Psoas muscle (tissue), 8 donors: ENCODE results near the gene DHX29. TPM values are rescaled to one million over a fixed set of nuclear protein-coding genes. Genes with fewer than 3 reads are reported as not detected.

Experiments used
- ATAC-seq, 4 donors: fragments of 200-7000 bp; cut with Tn5 transposase; one replicate each; pipeline ENCODE4 v1.9.1; 2020; ENCODE audit warnings: moderate library complexity in 3 of 4, mild to moderate bottlenecking in 2 of 4
- DNase-seq, 2 donors: peaks; one replicate each; pipeline ENCODE4 v3.0.0-alpha.2; 2020
- H3K27ac ChIP-seq: fragments of 200-600 bp; one replicate; pipeline ENCODE4 v1.8.0; 2022
- H3K27me3 ChIP-seq, 3 donors: fragments of 200-600 bp in 1 of 3; one replicate each; pipeline versions ENCODE4 v1.6.1 to v1.8.0; 2013 to 2022; ENCODE audit warnings: low read length in 2 of 3, mild to moderate bottlenecking in 2 of 3, moderate library complexity in 1 of 3; ENCODE audit not compliant: insufficient read depth in 3 of 3
- H3K36me3 ChIP-seq, 2 donors: fragments of 200-600 bp in 1 of 2; one replicate each; pipeline versions ENCODE4 v1.6.1 to v1.8.0; 2013 to 2022; ENCODE audit warnings: low read depth in 1 of 2, mild to moderate bottlenecking in 1 of 2, moderate library complexity in 1 of 2; ENCODE audit not compliant: insufficient read depth in 1 of 2
- H3K4me1 ChIP-seq: fragments of 200-600 bp; one replicate; pipeline ENCODE4 v1.8.0; 2022
- H3K4me3 ChIP-seq: fragments of 200-600 bp; one replicate; pipeline ENCODE4 v1.8.0; 2022; ENCODE audit warnings: mild to moderate bottlenecking
- H3K9me3 ChIP-seq: fragments of 200-600 bp; one replicate; pipeline ENCODE4 v1.8.0; 2022
- WGBS, 3 donors: extraction: QIAGEN DNeasy Blood & Tissue Kit; methylation state at CpG; one replicate each; pipeline versions ENCODE4 v1.1.6 to v1.1.7; 2013; 5-methylcytosine and 5-hydroxymethylcytosine counted together
- intact Hi-C, 2 donors: fragments of 100-400 bp; cut with DNase I; formaldehyde crosslinking; loops; one replicate each; pipeline versions ENCODE4 v1.11.0 to v1.14.2; 2022
- polyA plus RNA-seq, 3 donors: library from polyadenylated mRNA; stranded (reverse); fragments of 200-250 nt; gene quantifications; one replicate each; pipeline ENCODE4 v1.2.3, GENCODE V29; 2013
- total RNA-seq, 4 donors: library from RNA; stranded (reverse); fragmentation: NEBNext Ultra II Directional in 2 of 4; extraction: Animal tissue kit (Norgen Biotek cat#: 25700) in 2 of 4; gene quantifications; one replicate each; pipeline versions ENCODE4 v1.2.1 to v1.2.4, GENCODE V29; 2021 to 2023
- TF ChIP-seq, protein P1 (sequence below): fragments of 200-600 bp; IDR thresholded peaks from one replicate; pipeline ENCODE4 v1.8.0; 2022; ENCODE audit warnings: antibody characterized with exemption
- donor health status: healthy with polysubstance abuse.
- donor health status: DM: no; HTN: no; CAD: no; lungs with moderate emphysema.
- donor health status: Bipolar disorder and iron deficiency.
- donor health status: healthy.
- donor health status: DM: yes; HTN: yes; CAD: no.
- donor health status: DM: no; HTN: no; CAD: no.
- donor health status: DM: no; HTN: no; CAD: no.
- donor health status: DM: yes; HTN: yes; CAD: no.

DHX29 gene
- total and polyA plus RNA-seq, 7 donors, result 16.1 to 47.7 (median 28.8) TPM

DNA sequence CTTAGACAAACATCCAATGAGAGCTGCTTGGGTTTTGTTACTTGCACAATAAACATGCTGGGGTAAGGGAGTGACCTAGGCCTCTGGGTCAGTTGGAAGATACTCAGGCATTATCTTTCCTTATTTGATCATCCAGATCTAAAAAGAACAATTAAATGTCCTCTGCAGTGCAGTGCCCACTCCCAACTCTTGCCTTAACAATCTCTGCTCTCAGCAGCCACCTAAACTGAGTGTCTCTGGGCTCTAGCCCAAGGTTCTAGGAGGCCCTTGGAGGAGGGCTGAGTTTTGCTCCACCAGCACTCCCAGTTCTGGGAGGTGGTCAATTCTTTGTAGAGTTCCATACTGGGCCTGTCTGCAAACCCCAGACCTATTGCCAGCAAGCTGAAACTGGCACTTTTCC lies 82.1 kb downstream of the DHX29 start:
- Histone ChIP-seq H3K27ac (no peak overlapping the region), H3K27me3 (peaks cover 7 to 100% (median 72%) of the 10 kb centered on the region in 3 donors), H3K9me3 (no peaks in the 10 kb centered on the region), H3K4me1 (peaks cover 22% of the 10 kb centered on the region), H3K36me3 (no peaks in the 10 kb centered on the region), H3K4me3 (no peak overlapping the region)
- ATAC-seq (no peak), DNase-seq (no peak)
- intact Hi-C loops, result no loop called here
- TF ChIP-seq, protein P1, sequence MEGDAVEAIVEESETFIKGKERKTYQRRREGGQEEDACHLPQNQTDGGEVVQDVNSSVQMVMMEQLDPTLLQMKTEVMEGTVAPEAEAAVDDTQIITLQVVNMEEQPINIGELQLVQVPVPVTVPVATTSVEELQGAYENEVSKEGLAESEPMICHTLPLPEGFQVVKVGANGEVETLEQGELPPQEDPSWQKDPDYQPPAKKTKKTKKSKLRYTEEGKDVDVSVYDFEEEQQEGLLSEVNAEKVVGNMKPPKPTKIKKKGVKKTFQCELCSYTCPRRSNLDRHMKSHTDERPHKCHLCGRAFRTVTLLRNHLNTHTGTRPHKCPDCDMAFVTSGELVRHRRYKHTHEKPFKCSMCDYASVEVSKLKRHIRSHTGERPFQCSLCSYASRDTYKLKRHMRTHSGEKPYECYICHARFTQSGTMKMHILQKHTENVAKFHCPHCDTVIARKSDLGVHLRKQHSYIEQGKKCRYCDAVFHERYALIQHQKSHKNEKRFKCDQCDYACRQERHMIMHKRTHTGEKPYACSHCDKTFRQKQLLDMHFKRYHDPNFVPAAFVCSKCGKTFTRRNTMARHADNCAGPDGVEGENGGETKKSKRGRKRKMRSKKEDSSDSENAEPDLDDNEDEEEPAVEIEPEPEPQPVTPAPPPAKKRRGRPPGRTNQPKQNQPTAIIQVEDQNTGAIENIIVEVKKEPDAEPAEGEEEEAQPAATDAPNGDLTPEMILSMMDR, result no peak

DNA sequence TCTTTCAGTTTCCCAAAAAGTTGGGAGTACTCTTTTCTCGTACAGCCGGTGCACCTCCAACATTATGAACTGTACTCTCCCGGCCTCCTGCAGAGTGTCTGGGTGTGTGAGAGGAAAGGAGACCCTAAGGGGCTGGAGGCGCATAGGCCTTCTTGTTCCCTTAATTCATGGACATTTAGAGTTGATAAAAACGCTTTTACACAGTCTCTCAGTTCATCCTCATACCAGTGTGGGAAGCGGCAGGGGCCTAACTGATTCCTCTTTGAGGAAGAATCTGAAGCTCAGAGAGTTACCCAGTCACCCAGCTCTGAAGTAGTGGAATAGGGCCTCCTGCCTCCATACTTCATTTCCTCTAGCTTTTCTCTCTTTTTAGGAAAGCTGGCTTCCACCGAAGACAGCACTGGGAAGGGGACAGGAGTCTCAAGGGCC lies 83.7 kb downstream of the DHX29 start:
- Histone ChIP-seq H3K4me3 (no peak overlapping the region), H3K9me3 (no peaks in the 10 kb centered on the region), H3K27me3 (peaks cover 11 to 100% (median 68%) of the 10 kb centered on the region in 3 donors), H3K27ac (no peak overlapping the region), H3K36me3 (no peaks in the 10 kb centered on the region), H3K4me1 (peaks cover 22% of the 10 kb centered on the region)
- DNase-seq, result no peak
- TF ChIP-seq, protein P1, result no peak
- intact Hi-C loops, result no loop called here
- ATAC-seq, result no peak
- WGBS, 3 donors, result 63 to 77% (median 73%) methylated on average over 7 of the region's 7 CpGs

DNA sequence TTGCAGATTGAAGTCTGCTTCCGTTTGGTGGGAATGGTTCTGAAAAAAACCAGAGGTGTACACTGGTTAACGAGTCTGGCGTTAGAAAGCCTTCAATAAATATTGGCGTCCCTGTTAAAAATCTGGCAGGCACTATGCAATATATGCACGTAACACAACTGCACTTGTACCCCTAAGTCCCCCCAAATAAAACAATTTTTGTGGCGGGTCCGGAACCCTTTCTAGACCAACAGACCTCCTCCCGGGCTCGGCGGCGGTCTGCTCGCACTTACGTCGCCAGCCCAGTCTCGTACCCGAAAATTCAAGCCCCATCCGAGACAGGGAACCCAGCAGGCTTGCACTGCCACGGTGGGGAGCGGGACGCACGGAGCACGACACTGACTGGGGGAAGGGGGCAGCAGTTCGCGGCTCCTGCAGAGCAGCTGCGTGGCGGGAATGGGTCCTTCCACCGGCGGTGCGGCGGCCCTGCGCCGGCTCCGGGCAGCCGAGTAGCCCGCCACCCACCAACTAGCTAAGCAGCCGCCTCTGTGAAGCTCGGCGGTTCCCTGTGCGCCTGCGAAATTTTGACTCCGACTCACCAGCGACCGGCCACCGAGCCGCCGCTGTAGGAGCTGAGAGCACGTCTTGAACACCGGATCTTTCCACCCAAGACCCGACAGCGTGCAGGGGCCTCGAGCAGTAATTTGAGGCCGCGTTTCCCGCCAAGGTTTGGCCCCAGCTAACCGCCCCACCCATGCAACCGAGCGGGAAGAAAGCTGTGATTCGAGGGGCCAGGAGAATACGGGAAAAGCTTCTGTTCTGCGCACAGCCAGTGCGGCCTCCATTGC lies 84.3 kb downstream of the DHX29 start:
- no peak overlapping the region for H3K4me3 ChIP-seq
- 23 to 28% (median 27%) methylated on average over 57 to 61 of the region's 61 CpGs for WGBS, 3 donors
- no peak overlapping the region for H3K27ac ChIP-seq
- intact Hi-C loops, result no loop called here
- TF ChIP-seq, protein P1, result no peak
- no peaks in the 10 kb centered on the region for H3K9me3 ChIP-seq
- DNase-seq, result no peak
- peaks cover 11 to 100% (median 63%) of the 10 kb centered on the region in 3 donors for H3K27me3 ChIP-seq
- peaks cover 22% of the 10 kb centered on the region for H3K4me1 ChIP-seq
- no peak for ATAC-seq
- no peaks in the 10 kb centered on the region for H3K36me3 ChIP-seq

DNA sequence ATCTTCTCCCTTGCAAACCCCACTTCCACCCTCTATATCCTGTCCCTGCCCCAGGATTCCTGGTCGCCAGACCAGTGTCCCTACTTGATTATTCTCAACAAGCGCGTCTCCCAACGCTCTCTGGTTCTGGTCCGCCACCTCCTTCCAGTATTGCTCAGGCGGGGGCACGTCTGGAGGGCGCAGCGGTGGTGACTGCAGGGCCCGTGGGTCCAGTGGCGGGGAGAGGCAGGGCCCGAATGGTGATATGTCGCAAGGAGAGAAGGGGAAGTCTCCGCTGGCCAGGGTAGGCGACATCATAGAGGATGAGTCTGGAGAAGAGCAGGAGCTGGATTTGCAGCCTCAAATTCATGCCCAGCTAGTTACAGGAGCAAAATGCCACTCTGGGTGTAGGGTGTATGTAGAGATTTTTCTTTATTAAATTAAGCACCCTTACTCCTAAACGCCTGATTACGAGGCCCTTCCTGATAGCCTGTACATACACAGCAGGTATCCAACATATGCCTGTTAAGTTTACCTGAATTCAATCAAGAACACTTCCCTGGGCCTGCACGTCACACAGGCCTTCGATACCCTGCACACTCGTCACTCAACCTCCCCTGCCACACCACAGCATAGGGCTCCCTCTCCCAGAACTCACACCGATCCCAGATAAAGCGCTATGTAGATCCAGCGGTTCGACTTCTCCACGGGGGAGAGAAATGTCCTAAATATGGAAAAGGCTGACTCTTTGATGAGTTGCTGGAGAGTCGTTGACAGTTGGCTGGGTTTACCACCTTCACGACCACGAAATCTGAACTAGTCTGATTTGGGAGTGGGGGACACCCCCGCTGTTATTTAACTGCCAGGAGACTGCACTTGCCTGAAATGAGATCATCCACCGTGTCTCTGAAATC lies 85.2 kb downstream of the DHX29 start:
- peaks cover 11 to 95% (median 55%) of the 10 kb centered on the region in 3 donors for H3K27me3 ChIP-seq
- H3K9me3 ChIP-seq, result no peaks in the 10 kb centered on the region
- no peak overlapping the region for H3K27ac ChIP-seq
- ATAC-seq (no peak), DNase-seq (no peak)
- TF ChIP-seq, protein P1, result no peak
- H3K36me3 ChIP-seq, result no peaks in the 10 kb centered on the region
- 28 to 33% (median 31%) methylated on average over 30 of the region's 30 CpGs for WGBS, 3 donors
- intact Hi-C loops, result no loop called here
- no peak overlapping the region for H3K4me3 ChIP-seq
- peaks cover 17% of the 10 kb centered on the region for H3K4me1 ChIP-seq
